Heart left ventricle (tissue), 13 donors: Measurements from ENCODE around the gene SPON2.

ENCODE experiments used
- POLR2A ChIP-seq, 2 donors: fragments of 450-650 bp; IDR thresholded peaks; one replicate each; pipeline ENCODE4 v1.6.1; 2017; ENCODE audit warnings: antibody characterized with exemption in 2 of 2, mild to moderate bottlenecking in 2 of 2, moderate library complexity in 2 of 2
- TF ChIP-seq, protein P1 (sequence below), 12 donors: fragments of 200-600 bp; sonication (generic) in 4 of 12; IDR thresholded peaks; one replicate each; pipeline versions ENCODE4 v1.5.0 to v1.8.0; 2018 to 2022; ENCODE audit warnings: antibody characterized with exemption in 12 of 12, mild to moderate bottlenecking in 5 of 12
- donor health status: ischemic (EF 13 %, LVEDD 7.1; RV severe dilation, severe dysfunction).
- donor health status: DM: no; HTN: yes; CAD: no.
- donor health status: DM: no; HTN: no; CAD: no.
- donor health status: ischemic (EF 25% LVEDD 6.9; RV normal size, moderate dysfunction).
- donor health status: ischemic (EF 25% LVEDD 5.7; RV mildly dilated, moderate dysfunction).
- donor health status: ischemic (EF 35%, LVEDD 5.7; RV mildly dilated, moderate dysfunction).
- donor health status: nonischemic (EF 11% LVEDD 7.7; RV severe dilation, severe dysfunction).
- donor health status: DM: yes; HTN: yes; CAD: no.
- donor health status: PGD.
- donor health status: ischemic (EF 29% LVEDD 5.4; RV normal size, mild dysfunction).
- donor health status: nonischemic (EF 23%, LVEDD 6.1; RV moderate dilation, normal function).

- TF ChIP-seq, protein P1, sequence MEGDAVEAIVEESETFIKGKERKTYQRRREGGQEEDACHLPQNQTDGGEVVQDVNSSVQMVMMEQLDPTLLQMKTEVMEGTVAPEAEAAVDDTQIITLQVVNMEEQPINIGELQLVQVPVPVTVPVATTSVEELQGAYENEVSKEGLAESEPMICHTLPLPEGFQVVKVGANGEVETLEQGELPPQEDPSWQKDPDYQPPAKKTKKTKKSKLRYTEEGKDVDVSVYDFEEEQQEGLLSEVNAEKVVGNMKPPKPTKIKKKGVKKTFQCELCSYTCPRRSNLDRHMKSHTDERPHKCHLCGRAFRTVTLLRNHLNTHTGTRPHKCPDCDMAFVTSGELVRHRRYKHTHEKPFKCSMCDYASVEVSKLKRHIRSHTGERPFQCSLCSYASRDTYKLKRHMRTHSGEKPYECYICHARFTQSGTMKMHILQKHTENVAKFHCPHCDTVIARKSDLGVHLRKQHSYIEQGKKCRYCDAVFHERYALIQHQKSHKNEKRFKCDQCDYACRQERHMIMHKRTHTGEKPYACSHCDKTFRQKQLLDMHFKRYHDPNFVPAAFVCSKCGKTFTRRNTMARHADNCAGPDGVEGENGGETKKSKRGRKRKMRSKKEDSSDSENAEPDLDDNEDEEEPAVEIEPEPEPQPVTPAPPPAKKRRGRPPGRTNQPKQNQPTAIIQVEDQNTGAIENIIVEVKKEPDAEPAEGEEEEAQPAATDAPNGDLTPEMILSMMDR (IDR thresholded peaks at IDR 0.05) = no peak
- TF ChIP-seq POLR2A (IDR thresholded peaks at IDR 0.05) = no peak
These were observed 25.9 kb upstream of the SPON2 start for GRCh38 chr4:1198098-1198844.
